ENCODE data around the gene NPIPB12. TPM values are rescaled to one million over a fixed set of nuclear protein-coding genes. Genes with fewer than 3 reads are reported as not detected.
A peak's percentile ranks its signal among the peaks of the same experiment; 100 is the strongest.
"Not testable (repeated sequence)": the region's sequence is repeated elsewhere in the genome, so short reads cannot be mapped to it uniquely, and the experiment has no call there.

The NPIPB12 gene
- 100 to 1,000 TPM; 143 to 354 TPM for total RNA-seq

DNA sequence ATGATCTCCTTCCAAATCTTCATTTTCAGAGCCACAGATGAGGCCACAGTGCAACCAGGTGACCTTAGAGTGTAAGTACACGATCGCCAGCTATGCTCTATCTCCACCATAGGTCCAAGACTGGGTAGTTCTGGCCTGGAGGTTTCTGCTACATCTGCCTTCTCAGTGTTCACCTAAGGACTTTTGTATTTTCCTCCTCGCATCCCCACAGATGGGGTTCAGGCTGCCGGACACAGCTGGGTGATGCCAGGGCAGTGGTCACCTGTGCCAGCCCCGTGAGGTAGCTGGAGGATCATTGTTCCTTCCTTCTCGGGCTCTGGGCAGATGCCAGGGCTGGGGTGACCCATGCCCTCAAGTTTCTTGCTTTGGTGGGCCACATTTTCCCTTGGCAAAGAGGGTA lies at the start of gene NPIPB12:
Gene NPIPB12, minus strand, starts transcription at position 101 of the 400 bp plus-strand sequence.
- H3K9me3 Mint-ChIP-seq; DNase-seq (ENCODE audit: low spot score); H3K27ac Mint-ChIP-seq; H3K4me1 Mint-ChIP-seq (ENCODE audit: low read depth in 2 of 2); H3K4me3 Mint-ChIP-seq; H3K27me3 Mint-ChIP-seq; ATAC-seq; H3K36me3 Mint-ChIP-seq: not testable (repeated sequence)

GRCh38 chr16:29521520-29521919 lies 15.3 kb upstream of the NPIPB12 start:
- H3K9me3 Mint-ChIP-seq; H3K27me3 Mint-ChIP-seq; H3K4me3 Mint-ChIP-seq; H3K27ac Mint-ChIP-seq; H3K36me3 Mint-ChIP-seq; H3K4me1 Mint-ChIP-seq (ENCODE audit: low read depth in 2 of 2); DNase-seq (ENCODE audit: low spot score); ATAC-seq: not testable (repeated sequence)

DNA sequence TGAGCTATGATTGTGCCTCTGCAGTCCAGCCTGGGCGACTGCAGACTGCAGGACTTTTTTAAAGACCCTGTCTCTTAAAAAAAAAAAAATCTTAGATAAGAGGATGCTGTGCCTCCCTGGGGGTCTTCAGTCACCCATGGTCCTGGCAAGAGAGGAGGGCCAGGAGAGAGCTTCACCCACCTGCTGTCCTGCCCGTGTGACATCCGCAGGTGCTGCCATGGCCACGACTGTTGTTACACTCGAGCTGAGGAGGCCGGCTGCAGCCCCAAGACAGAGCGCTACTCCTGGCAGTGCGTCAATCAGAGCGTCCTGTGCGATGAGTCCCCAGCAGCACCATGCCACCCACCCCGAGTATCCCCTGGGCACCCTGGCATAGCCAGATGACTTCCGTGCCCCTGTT lies 23.9 kb downstream of the NPIPB12 start:
- not testable (repeated sequence) for H3K27ac Mint-ChIP-seq; H3K9me3 Mint-ChIP-seq; H3K4me3 Mint-ChIP-seq; ATAC-seq; H3K27me3 Mint-ChIP-seq; H3K4me1 Mint-ChIP-seq (ENCODE audit: low read depth in 2 of 2); H3K36me3 Mint-ChIP-seq
- DNase-seq (ENCODE audit: low spot score): peak; percentile 47

- DNase-seq (ENCODE audit: low spot score); H3K9me3 Mint-ChIP-seq: not testable (repeated sequence)
- ATAC-seq: peak in 1 of 2 donors; percentile 58
Observed at GRCh38 chr16:29472065-29472464, 34.1 kb downstream of the NPIPB12 start.

GRCh38 chr16:29469660-29470059 lies 36.5 kb downstream of the NPIPB12 start:
- not testable (repeated sequence) for H3K27ac Mint-ChIP-seq; H3K9me3 Mint-ChIP-seq; H3K4me1 Mint-ChIP-seq (ENCODE audit: low read depth in 2 of 2); H3K27me3 Mint-ChIP-seq; H3K36me3 Mint-ChIP-seq
- peak overlapping the region; percentile 49 for H3K4me3 Mint-ChIP-seq
- DNase-seq (ENCODE audit: low spot score) (peak; percentile 62), ATAC-seq (peak; percentile 41 to 59)

More at GRCh38 chr16:29472065-29472464, 34.1 kb downstream of the NPIPB12 start:
- not testable (repeated sequence) for H3K4me3 Mint-ChIP-seq; H3K4me1 Mint-ChIP-seq (ENCODE audit: low read depth in 2 of 2); H3K27me3 Mint-ChIP-seq; H3K36me3 Mint-ChIP-seq; H3K27ac Mint-ChIP-seq

DNA sequence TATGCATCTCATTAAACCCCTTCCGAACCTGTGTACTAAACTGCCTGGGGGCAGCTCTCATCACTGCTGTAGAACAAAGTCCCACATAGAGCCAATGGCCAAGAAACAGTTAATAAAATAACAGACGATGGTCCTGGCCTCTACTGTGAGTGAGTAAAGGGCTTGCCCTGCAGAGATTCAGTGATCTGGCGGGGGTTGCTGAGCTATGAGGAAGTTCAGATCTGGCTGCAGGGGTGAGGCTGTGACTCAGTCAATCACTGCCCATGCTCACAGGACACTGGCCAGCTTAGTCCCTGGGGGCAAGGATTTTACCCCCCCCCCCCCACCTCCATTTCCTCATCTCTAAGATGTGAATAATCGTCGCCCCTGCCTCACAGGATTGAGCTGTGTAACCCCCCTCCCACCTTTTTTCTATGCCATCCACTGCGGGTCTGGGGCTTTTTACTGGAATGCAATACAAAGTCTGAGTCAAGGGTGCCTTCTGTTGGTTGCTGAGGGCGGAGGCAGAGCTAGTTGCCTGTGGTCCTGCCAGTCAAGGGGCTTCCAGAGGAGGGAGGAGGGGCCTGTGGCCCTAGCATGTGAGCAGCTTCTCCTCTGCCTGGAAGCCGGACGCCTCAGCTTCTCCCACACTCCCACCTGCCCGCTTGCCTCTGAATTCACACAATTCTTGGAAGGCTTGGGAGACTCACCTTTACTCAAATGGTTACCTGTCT lies 38.4 kb downstream of the NPIPB12 start:
- H3K27me3 Mint-ChIP-seq, ATAC-seq, H3K27ac Mint-ChIP-seq: not testable (repeated sequence)

DNA sequence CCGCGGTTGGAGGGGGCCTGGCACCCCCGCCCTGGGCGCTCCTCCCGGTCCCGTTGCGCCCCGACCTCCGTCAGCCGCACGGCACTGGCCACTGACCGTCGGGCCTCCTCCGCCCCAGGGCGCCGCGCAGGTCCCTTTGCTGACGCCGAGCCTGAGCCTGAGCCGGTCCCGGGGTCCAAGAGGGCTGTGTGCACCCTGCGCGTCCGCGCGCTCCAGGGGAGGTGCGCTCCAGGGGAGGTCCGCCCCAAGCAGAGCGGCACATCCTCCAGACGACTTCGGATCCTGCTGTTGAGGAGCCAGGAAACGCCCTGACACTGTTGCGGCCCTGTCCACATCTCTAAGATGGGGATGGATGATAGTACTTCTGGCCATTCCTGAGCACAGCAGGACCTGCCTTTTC lies 39.3 kb downstream of the NPIPB12 start:
- not testable (repeated sequence) for H3K4me1 Mint-ChIP-seq (ENCODE audit: low read depth in 2 of 2); H3K27me3 Mint-ChIP-seq; DNase-seq (ENCODE audit: low spot score); H3K4me3 Mint-ChIP-seq; H3K27ac Mint-ChIP-seq; H3K9me3 Mint-ChIP-seq; H3K36me3 Mint-ChIP-seq
- ATAC-seq: peak; percentile 60 to 61

More for the DNA sequence above, 38.4 kb downstream of the NPIPB12 start:
- H3K9me3 Mint-ChIP-seq; H3K36me3 Mint-ChIP-seq; H3K4me3 Mint-ChIP-seq; H3K4me1 Mint-ChIP-seq (ENCODE audit: low read depth in 2 of 2); DNase-seq (ENCODE audit: low spot score): not testable (repeated sequence)

DNA sequence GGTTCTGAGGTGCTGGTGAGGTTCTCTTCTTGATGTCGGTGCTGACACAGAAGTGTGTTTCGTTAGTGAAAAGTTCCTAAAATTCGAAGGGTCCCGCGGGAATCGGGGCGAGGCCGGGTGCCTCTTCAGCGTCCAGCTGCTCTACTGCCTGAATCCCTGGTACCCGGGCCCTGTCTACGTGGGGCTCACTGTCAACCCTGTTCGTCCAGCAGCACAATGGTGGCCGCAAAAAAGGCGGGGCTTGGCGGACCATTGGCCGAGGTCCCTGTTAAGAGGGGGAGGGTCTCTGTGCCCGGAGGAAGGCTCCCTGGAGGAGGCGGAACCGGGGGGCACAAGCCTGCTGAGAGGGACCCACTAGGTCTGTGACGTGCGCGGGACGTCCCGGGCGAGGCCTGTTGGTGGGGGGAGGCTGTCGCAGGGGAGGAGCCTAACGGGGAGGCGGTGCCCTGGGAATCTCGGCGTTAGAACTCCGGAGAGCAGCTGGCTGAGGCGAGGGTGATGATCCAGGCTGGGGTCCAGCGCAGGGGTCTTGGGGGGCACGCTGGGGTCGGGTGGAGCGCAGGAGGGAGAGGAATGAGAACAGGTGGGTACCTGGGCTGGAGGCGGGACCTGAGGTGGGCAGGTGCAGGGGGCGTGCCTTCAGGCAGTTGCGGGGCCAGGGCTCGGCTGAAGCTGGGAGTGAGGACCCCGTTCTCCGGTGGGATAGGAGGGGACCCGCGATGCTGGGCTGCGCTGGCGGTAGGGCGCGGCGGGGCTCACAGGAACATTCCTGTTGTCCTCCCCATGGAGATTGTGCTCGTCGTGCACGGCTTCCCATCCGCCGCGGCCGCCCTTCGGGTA lies 40.0 kb downstream of the NPIPB12 start:
- H3K27ac Mint-ChIP-seq; H3K4me1 Mint-ChIP-seq (ENCODE audit: low read depth in 2 of 2); H3K36me3 Mint-ChIP-seq; H3K27me3 Mint-ChIP-seq; H3K9me3 Mint-ChIP-seq; H3K4me3 Mint-ChIP-seq; DNase-seq (ENCODE audit: low spot score): not testable (repeated sequence)
- peak; percentile 64 to 78 for ATAC-seq

DNA sequence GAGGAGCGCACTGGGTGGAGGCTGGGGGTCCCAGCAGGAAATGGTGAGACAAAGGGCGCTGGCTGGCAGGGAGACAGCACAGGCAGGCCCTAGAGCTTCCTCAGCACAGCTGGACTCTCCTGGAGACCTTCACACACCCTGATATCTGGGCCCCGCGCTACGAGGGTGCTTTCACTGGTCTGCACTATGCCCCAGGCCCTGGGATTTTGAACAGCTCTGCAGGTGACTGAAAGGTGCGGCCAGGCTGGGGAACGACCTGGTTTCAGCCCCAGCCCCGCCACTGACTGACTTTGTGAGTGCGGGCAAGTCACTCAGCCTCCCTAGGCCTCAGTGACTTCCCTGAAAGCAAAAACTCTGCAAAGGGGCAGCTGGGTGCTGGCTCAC lies 45.6 kb downstream of the NPIPB12 start:
- not testable (repeated sequence) for ATAC-seq; H3K4me3 Mint-ChIP-seq; H3K27me3 Mint-ChIP-seq; H3K36me3 Mint-ChIP-seq; H3K27ac Mint-ChIP-seq; H3K9me3 Mint-ChIP-seq; H3K4me1 Mint-ChIP-seq (ENCODE audit: low read depth in 2 of 2); DNase-seq (ENCODE audit: low spot score)

- not testable (repeated sequence) for H3K4me3 Mint-ChIP-seq; H3K27me3 Mint-ChIP-seq; H3K4me1 Mint-ChIP-seq (ENCODE audit: low read depth in 2 of 2); DNase-seq (ENCODE audit: low spot score); ATAC-seq; H3K36me3 Mint-ChIP-seq; H3K9me3 Mint-ChIP-seq; H3K27ac Mint-ChIP-seq
Observed at GRCh38 chr16:29459706-29460646, 46.2 kb downstream of the NPIPB12 start, which contains the start of gene SULT1A4. Gene SULT1A4, plus strand, starts transcription at chr16:29459913. Its CDS starts 1,473 bp downstream, at chr16:29461386.

DNA sequence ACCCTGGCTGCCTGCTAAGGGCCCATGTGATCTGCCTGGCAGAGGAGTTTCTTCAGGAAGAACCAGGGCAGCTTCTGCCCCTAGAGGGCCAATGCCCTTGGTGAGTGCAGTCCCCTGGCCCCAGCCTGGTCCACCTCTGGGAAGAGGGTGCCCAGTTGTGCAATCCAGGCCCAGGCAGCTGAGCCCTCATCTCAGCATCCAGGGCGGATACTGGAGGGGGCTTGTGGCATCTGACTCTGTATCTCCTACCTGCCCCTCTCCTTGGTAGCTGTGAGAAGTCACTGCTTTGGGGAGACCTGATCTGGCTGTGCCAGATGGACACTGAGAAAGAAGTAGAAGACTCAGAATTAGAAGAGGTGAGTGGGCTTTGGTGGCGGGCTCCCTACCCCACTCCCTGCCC lies 48.5 kb downstream of the NPIPB12 start:
- H3K4me1 Mint-ChIP-seq (ENCODE audit: low read depth in 2 of 2); DNase-seq (ENCODE audit: low spot score); H3K36me3 Mint-ChIP-seq; H3K4me3 Mint-ChIP-seq; H3K9me3 Mint-ChIP-seq; ATAC-seq; H3K27ac Mint-ChIP-seq; H3K27me3 Mint-ChIP-seq: not testable (repeated sequence)

- H3K36me3 Mint-ChIP-seq; H3K9me3 Mint-ChIP-seq; H3K27ac Mint-ChIP-seq; H3K4me1 Mint-ChIP-seq (ENCODE audit: low read depth in 2 of 2); H3K27me3 Mint-ChIP-seq; H3K4me3 Mint-ChIP-seq; DNase-seq (ENCODE audit: low spot score): not testable (repeated sequence)
- peak; percentile 88 to 91 for ATAC-seq
Observed at GRCh38 chr16:29454828-29455227, 51.4 kb downstream of the NPIPB12 start.

GRCh38 chr16:29454269-29454668 lies 51.9 kb downstream of the NPIPB12 start, which contains the start of the genes BOLA2 and SLX1B:
Gene BOLA2, minus strand, starts transcription at chr16:29454351. Its CDS starts 98 bp downstream, at chr16:29454253.
Gene SLX1B, plus strand, starts transcription at chr16:29454533.
- H3K4me3 Mint-ChIP-seq; H3K9me3 Mint-ChIP-seq; H3K27me3 Mint-ChIP-seq; DNase-seq (ENCODE audit: low spot score); H3K27ac Mint-ChIP-seq; H3K4me1 Mint-ChIP-seq (ENCODE audit: low read depth in 2 of 2); H3K36me3 Mint-ChIP-seq: not testable (repeated sequence)
- ATAC-seq: peak; percentile 94 to 95
